CD4-positive, alpha-beta T cell treated with Interleukin-4 for 4 hours (primary cell): ENCODE measurements around the gene SLC15A1.

Experiments used
- DNase-seq: peaks from one replicate; pipeline ENCODE4 v3.0.0-alpha.2; 2020

SLC15A1 gene

DNA sequence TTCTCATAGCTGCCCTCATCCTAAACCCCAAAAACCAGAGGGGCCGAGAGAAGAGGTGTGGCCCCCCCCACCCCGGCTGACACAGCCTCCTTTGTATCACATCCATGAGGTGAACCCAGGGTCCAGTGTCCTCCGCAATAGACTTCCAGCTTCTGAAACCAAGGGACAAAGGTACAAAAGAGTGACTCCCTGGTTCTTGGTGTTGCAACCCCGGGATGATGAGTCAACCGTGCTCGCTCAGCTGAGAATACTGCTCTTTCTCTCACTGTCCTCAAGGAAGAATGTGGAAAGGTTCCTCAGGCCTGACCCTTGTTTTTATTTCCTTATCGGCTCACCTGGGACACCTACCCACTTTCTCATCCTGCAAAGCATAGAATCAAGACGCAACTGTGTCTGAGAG is 5.5 kb downstream of the SLC15A1 start:
- DNase-seq = no peak

DNA sequence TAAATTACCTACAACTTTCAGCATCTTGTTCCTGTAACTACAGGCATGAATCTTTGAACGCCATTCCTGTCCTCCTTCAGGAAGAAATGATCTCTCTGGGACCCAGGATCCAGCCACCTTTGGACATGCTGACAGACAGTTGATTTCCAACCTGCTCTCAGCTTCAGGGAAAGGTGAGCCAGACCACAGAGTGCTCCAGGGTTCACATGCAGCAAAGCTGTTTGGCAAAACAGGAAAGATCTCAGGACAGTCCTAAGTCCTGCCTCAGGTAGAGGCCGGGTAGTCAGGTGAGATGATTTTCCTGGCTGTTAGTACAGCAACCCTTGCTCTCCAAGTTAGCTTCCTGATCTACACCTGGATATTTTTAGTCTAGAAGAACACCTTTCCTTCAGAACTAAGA is 9.1 kb downstream of the SLC15A1 start:
- DNase-seq = no peak

DNA sequence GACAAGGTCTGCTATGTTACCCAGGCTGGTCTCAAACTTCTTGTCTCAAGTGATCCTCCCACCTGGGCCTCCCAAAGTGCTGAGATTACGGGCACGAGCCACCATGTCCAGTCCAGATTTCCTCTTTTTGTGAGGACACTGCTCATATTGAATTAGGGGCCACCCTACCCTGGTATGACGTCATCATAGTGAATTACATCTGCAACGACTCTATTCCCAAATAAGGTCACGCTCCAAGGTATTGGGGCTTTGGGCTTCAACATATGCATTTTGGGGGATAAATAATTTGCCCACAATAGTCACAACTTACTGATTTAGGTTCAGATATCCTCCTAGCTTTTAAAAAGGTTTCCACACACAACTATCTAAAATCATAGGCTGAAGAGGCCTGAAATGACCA is 9.5 kb downstream of the SLC15A1 start:
- no peak for DNase-seq

DNA sequence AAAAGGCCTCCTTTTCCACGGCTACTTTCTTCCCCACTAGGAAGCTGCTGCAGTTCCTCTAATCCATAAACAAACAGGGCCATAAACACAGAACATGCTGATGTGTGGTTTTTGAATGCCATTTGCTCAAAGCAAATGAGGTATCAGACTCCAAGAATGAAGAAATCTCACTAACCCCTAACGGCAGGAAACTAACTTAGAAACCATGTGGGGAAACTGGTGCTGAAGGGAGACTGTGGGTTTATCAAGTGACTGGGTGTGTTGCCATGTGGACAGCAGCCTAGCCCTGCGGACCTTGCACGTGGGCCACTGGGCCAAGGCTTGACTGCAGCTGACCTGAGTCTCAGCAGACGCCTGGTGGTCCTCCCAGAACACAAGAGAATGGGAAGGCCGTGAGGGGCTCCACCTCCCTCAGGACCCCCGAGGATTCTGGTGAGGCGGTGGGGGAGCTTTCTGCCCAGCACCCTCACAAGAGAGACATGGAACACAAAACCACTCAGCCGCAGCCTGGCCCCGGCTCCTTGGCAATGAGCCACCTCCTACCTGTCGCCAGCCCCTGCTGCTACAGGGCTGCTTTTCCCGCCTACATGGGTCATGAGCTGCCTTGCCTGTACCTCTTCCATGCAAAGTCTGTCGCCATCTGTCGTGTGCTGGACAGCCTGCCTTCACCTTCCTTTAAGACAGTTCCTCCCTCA is 10.6 kb downstream of the SLC15A1 start:
- no peak for DNase-seq

DNA sequence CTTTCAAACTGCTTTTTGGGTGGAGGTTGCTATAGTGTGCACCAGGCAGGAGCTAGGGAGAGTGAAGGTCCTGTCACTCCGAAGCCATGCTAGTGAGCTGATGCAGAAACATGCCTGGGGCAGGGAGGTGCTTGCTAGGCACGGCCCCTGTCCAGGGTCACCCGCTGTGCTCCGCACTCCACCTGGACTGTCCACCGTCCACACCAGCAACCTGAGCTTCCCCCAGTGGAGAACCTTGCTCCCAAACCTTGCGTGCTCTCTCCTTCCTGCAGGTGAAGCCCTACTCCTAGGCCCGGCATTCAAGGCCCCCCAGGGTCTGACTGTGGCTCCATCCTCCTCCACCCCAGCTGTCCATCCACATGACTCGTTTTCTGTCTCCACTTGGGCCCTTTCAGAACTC is 12.3 kb downstream of the SLC15A1 start:
- no peak for DNase-seq

DNA sequence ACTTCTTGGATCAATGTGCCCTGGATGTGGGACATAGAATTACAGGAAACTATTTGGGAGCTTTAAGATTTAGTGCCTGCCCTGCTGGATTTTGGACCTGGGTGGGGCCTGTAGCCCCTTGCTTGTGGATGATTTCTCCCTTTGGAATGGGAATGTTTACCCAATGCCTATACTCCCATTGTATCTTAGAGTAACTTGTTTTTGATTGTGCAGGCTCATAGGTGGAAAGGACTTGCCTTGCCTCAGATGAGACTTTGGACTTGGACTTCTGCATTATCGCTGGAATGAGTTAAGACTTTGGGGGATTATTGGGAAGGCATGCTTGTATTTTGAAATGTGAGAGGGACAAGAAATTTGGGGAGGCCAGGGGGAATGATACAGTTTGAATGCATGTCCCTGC is 13.5 kb downstream of the SLC15A1 start:
- DNase-seq = no peak

DNA sequence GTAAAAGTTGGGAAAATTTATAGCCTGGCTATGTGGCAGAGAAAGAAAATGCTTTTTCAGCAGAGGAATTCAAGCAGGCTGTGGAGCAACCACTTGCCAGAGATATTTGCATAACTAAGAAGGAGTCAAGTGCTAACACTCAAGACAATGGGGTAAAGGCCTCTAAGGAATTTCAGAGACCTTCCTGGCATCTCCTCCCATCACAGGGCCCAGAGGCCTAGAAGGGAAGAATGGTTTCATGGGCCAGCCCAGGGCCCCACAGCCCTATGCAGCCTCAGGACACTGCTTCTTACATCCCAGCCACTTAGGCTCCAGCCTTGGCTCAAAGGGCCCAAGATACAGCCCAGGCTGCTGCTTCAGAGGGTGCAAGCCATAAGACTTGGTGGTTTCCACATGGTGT is 14.3 kb downstream of the SLC15A1 start:
- no peak for DNase-seq

DNA sequence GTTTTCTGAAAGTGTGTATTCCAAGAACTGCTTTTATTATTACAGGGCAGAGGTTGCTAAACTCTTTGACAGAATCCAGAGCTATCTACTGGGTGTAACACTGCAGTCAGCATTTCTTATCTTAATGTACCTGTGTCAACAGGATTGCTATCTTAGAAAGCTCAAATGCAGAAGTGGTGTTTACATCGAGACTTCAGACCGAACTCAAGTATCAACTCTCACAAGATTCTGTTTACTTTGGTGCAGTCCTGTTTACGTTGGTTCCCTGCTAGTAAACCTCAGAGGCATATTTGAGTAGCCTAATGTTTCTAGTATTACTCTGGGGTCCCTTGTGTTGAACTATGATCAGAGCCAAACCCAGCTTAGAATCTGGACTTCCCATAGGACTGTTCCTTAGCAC is 20.5 kb downstream of the SLC15A1 start:
- DNase-seq = no peak

DNA sequence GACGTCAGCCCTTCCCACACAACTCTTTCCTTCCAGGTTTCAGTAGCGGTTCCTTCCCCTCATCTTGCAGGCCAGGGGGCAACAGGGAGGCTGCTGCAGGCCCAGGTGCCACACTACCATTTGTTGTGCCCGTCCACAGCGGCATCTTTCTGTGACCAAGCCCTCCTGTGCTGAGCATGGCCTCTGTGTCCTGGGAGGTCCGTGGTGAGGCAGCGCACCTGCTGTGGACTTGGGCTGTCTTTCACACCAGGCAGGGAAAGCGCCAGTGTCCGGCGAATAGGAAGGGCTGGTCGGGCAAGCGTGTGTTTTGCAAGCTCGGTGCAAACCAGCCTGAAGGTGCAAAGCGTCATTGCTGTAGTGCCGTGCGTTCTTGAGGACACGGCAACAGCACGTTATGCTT is 21.4 kb downstream of the SLC15A1 start:
- DNase-seq = no peak

DNA sequence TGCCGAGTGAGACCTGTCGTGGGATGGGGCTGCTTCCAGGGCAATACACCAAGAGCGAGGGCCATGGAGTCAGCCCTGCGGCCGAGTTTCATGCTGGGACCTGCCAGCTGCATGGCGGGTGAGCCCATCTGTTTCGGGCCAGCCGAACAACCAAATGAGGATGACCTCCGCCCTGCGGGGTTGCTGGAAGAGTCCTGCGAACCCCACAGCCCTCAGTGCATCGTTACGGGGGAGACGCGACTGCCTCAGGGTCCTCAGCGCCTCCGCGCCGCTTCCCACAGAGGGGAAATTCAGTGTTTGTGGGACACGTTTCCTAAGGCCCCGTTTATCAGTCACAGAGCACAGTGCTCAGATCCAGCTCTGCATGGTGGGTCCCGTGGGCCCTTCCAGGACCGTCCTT is 22.0 kb downstream of the SLC15A1 start:
- no peak for DNase-seq

DNA sequence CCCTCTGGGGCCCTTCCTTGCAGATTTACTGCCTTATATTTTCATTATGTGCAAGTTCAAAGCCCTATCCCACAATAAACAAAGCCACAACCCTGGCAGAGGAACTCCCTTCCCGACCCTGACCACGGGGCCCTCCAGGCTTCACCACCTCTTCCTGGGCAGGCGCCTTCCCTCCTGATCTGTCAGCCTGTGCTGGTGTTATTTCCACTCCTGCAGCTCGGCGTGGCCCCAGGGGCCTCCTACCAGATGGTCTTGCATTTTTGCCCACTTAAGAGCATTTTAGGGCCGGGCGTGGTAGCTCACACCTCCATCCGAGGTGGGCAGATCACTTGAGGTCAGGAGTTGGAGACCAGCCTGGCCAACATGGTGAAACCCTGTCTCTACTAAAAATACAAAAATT is 22.8 kb downstream of the SLC15A1 start:
- no peak for DNase-seq

DNA sequence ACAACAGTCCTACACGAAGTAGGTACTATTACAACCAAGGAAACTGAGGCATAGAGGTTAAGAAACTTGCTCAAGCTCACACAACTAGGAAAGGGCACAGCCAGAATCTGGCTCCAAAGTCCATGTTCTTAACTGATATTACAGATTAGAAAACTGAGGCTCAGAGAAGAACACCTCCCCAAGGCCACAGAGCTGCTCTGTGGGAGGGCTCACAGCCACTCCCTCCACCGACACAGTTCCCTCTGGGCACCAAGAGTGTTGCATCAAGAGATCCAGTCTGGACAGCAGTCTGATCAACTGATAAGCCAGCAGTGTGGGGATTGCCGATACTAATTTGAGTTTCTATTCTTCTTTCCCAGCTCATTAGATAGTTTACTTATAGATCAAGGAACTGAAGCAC is 29.5 kb downstream of the SLC15A1 start:
- no peak for DNase-seq

DNA sequence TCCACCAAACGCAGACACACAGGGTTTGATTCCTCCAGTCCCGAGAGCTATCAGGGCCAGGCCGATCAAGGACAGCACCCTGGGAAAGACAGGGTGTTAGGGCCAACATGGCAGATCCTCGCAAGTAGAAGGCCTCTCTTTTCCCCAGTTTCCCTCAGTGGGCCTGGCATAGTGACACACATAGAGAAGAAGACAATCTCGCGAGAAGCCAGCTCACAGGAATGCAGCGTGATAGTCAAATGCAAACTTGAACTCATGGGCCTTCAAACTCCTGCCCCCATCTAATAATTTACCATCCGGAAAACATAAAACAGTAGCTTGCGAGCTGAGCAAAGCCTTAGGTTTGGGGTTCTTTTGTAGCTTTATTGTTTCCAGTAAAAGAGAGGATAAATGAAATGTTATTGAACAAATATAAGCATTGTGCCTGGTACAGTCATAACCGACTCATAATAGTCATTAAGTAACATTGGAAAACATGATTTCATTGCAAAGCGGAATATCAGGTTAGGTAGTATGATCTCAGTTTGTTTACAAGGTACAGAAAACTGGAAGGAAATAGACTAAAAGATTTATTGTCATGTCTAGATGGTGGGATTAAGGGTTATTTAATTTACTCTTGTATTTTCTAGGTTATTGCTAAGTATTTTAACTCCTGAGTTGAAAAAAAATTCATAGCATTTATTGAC is 30.5 kb downstream of the SLC15A1 start:
- no peak for DNase-seq

DNA sequence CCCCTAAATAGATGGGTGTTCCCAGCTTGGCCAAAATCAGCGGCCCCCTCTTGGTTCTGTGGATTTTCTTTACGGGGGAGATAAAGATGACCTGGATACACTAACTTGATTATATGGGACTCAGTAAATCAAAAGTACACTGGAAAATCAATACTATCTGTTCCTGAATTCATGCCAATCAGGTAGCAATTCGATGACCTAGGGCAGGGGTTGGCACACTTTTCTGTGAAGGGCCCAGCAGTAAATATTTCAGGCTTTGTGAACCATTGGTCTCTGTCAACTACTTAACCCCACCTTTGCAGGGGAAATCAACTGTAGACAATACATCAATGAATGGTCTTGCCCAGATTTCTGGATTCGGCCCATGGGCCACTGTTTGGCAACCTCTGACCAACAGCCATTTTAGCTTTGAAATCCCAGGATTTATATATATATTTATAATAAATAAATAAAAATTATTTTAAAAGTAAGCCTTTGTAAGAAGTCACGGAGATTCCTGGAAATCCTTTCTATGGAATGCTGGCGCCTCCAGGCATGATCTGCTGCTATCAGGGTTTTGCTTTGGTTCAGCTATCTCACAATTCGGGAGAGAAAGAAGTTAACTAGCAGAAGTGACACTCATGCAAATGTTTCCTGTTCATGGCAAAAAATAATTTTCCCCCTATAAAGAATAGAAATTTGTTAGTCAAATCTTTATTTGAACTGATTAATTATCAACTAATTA is 32.8 kb downstream of the SLC15A1 start:
- no peak for DNase-seq

DNA sequence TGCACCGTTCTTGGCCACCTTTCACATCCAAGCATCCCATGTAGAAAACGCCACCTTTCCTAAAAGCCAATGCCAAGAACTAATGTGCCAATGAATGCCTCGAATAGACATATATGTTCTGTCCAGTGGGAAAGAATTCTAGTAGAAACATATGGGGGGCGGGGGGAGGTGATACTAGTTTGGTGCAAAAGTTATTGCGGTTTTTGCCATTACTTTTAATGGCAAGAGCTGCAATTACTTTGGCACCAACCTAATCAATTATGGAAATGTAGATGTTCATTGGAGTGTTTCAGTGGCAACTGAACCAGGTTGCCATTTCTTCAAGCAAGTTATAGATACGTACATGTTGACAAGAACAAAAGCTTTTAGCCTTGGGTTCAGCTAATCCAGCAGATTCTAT is 34.6 kb downstream of the SLC15A1 start:
- no peak for DNase-seq

DNA sequence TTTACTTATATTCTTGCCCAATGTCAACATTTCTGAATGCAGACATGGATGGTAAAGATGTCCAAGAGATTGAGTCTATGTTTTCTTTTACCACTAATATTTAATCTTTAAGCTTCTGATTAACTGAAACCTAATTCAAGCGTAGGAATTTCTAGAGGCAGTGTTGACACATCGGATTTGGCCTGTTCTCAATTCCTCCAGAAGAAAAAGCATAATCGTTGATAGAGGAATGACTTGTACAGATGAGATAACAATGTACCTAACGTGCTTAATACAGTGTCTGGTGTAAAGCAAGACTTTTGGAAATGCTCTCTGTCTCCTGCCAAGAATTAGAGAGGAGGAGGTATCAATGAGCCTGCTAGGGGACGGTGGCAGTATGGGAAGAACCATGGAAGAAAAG is 35.2 kb downstream of the SLC15A1 start:
- no peak for DNase-seq

DNA sequence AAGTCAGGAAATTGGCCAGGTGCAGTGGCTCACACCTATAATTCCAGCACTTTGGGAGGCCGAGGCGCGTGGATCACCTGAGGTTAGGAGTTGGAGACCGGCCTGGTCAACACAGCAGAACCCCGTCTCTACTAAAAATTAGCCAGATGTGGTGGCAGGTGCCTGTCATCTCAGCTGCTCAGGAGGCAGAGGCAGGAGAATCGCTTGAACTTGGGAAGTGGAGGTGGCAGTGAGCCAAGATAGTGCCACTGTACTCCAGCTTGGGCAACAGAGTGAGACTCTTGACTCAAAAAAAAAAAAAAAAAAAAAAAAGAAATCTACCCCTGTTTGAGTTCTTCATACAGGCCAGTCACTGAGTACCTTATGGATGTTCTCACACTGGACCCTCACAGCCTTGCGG is 42.0 kb downstream of the SLC15A1 start:
- no peak for DNase-seq

DNA sequence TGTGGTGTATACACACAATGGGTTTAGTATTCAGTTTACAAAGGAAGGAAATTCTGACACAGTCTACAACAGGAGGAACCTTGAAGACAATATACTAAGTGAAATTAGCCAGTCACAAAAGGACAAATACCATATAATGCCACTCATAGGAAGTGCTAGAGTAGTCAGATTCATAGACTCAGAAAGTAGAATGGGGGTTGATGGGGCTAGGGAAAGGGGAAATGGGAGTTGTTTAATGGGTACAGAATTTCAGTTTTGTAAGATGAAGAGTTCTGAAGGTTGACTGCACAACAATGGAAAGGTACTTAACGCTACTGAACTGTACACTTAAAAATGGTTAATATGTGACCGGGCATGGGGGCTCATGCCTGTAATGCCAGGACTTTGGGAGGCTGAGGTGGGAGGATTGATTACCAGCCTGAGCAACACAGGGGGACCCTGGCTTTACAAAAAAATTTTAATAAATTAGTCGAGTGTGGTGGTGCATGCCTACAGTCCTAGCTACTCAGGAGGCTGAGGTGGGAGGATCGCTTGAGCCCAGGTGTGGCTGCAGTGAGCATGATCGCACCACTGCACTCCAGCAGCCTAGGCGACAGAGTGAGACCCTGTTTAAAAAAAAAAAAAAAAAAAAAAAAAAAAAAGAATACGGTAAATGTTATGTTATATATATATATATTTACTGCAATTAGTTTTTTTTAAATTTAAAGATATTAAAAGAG is 45.0 kb downstream of the SLC15A1 start:
- no peak for DNase-seq

DNA sequence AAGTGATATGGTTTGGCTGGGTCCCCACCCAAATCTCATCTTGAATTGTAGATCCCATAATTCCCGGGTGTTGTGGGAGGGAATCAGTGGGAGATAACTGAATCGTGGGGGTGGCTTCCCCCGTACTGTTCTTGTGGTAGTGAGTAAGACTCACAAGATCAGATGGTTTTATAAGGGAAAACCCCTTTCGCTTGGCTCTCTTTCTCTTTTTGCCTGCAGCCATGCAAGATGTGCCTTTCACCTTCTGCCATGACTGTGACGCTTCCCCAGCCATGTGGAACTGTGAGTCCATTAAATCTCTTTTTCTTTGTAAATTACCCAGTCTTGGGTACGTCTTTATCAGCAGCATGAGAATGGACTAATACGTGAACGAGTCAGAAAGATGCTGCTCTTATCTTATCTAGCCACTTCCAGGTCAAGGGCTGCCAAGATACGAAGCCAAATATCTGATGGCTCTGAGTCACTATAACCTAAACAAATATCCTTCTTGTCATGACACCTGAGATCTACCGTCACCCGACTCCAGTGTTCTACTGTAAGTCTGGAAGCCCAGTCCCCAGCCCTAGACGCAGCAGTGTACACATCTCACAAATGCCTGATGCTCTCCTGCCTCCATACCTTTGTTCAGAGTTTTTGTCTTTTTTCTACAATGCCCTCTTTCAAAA is 45.9 kb downstream of the SLC15A1 start:
- no peak for DNase-seq

DNA sequence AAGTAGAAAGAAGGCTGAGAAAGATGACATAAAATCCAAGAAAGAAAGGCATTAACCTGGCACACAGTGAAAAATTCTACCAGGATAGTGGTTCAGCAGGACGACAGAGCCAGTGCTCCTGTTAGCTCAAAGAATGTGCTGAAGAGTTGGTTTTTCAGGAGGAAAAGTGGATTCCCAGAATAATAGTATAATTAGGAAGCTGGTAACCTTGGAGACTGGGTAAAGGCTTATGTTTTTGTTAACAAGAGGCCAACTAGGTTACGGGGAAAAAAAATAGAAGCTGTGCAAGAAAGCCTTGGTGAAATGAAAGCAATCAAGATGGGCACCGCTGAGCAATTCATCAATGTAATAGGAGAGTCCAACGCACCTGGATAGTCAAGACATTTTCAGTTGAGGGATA is 54.7 kb downstream of the SLC15A1 start:
- DNase-seq = no peak

DNA sequence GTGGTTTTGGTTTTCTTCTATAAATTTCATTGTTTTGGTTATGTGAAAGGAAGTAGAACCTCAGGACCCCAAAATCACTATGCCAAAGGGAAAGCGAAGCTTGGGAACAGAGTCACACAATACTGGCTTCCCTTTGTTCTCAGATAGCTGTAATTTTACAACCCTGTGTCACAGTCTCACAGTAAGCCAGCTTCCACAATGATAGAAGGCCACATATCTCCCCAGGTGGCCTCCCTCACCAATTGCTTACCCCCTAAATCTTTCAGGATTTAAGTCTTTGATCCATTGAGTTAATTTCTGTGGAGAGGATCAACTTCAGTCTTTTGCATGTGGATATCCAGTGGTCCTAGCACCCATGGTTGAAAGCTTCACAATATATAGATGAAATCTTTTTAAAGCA is 58.7 kb downstream of the SLC15A1 start:
- no peak for DNase-seq

DNA sequence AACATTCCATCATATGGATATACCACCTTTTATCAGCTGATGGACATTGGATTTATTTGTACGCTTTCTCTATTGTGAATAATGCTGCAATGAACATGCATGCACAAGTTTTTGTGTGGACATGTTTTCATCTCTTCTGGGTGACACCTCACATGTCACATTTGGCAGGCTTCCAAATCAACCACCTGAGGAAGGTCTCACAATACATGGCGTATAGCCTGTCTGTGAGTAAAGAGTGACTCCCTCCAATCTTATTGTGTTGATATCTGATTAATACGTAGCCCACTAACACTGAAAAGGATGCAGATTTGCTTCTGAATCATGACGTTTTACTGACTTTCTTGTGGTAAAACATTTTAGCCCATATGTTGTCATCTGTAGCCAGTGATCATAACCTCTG is 61.1 kb downstream of the SLC15A1 start:
- no peak for DNase-seq

DNA sequence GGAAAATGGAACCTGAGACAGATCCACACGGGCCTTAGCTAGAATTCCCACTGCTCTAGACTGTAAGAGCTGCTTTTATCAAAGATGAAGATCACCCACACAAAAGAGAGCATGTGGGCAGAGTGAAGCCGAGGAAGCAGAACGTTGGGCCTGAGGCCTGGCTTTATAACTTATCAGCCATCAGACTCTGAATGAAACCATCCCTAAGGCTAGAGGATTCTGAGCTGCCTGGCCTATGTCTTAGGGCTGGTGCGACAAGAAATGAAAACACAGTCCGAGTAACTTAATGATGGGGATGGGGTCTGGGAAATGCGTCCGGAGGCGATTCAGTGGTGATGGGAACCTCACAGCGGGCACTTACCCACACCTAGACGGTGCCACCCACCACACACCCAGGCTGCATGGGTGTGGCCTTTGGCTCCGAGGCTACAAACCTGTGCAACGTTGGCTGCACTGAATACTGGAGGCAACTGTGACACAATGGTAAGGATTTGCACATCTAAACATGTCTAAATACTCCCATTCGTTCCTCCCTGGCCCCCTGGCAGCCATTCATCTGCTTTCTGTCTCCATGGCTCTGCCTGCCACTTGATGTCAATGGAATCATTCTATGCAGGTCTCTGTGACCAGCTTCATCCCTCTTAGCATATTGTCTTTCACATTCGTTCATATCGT is 62.0 kb downstream of the SLC15A1 start:
- no peak for DNase-seq
